Esophagus squamous epithelium (tissue), 4 donors: ENCODE measurements around the gene TUBGCP2.

Experiments used
- POLR2A ChIP-seq, 4 donors: fragments of 450-650 bp; IDR thresholded peaks; one replicate each; pipeline ENCODE4 v1.6.1; 2017; ENCODE audit warnings: antibody characterized with exemption in 4 of 4, mild to moderate bottlenecking in 4 of 4, moderate library complexity in 3 of 4
- TF ChIP-seq, protein P1 (sequence below), 6 experiments: fragments of 450-650 bp in 4 of 6; fragments of 200-600 bp in 2 of 6; sonication (generic) in 2 of 6; IDR thresholded peaks; one replicate each; pipeline ENCODE4 v1.5.1; 2016 to 2019; ENCODE audit warnings: antibody characterized with exemption in 6 of 6, mild to moderate bottlenecking in 4 of 6, moderate library complexity in 4 of 6

DNA sequence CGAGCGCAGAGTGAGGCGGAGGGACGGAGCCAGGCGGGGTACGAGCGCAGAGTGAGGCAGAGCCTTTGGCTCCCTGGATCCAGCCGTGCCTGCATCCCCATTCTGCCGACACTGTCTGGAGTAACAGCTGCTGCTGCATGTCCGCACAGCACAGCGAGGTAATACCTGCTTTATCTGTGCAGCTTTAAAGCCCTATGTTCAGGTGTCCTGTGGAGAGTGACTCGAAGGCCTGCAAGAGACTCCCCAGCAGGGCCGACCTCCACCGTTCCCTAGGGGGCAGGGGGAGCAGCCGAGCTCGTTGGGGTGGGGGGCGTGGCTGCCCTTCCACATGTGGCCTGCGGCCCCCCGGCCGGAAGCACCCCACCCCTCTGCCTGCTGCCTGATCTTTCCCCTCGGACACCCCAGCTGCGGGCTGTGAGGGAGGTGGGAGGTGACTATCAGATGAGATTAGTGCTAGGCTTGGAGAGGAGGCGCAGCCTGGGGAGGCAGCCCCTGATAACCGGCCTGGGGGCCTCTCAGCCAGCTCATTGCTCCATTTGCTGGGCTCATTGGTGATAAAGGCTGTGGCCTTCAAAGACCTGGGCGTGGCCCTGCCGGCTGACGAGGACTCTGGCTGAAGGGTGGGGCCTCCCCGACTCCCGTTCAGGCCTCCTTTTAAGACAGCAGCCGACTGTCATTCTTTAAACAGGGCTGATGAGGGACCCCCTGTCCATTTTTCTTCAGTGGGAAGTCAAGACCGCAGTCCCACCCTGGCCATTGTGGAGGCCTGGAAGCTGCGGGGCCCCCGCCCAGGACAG is 63.0 kb downstream of the TUBGCP2 start:
- TF ChIP-seq, protein P1, sequence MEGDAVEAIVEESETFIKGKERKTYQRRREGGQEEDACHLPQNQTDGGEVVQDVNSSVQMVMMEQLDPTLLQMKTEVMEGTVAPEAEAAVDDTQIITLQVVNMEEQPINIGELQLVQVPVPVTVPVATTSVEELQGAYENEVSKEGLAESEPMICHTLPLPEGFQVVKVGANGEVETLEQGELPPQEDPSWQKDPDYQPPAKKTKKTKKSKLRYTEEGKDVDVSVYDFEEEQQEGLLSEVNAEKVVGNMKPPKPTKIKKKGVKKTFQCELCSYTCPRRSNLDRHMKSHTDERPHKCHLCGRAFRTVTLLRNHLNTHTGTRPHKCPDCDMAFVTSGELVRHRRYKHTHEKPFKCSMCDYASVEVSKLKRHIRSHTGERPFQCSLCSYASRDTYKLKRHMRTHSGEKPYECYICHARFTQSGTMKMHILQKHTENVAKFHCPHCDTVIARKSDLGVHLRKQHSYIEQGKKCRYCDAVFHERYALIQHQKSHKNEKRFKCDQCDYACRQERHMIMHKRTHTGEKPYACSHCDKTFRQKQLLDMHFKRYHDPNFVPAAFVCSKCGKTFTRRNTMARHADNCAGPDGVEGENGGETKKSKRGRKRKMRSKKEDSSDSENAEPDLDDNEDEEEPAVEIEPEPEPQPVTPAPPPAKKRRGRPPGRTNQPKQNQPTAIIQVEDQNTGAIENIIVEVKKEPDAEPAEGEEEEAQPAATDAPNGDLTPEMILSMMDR (IDR thresholded peaks at IDR 0.05) = no peak
- no peak for TF ChIP-seq POLR2A (IDR thresholded peaks at IDR 0.05)
